ENCODE measurements around the gene NDUFS2. TPM values are rescaled to one million over a fixed set of nuclear protein-coding genes. Genes with fewer than 3 reads are reported as not detected.

Gene NDUFS2
- total and polyA plus RNA-seq, 2 experiments from 2014 or later: 103 to 163 TPM

GRCh38 chr1:161173711-161174110 is 28.5 kb upstream of the NDUFS2 start:
- Histone ChIP-seq H3K9me2 (replicated peaks; ENCODE audit: insufficient read depth) (no peaks in the 10 kb centered on the region), H3K27me3 (no peaks in the 10 kb centered on the region), H3K4me1 (ENCODE audit: insufficient read depth) (peaks cover 8% of the 10 kb centered on the region), H4K20me1 (ENCODE audit: insufficient read depth, poor library complexity, severe bottlenecking) (no peaks in the 10 kb centered on the region), H2AFZ (no peak overlapping the region), H3K27ac (no peak overlapping the region), H3K79me2 (peaks cover 17% of the 10 kb centered on the region), H3K4me3 (no peak overlapping the region), H3K36me3 (replicated peaks; ENCODE audit: insufficient read depth, low read depth) (no peaks in the 10 kb centered on the region), H3K9me3 (ENCODE audit: low read depth) (no peaks in the 10 kb centered on the region), H3K4me2 (no peak overlapping the region)
- no peak for TF ChIP-seq EZH2 (IDR thresholded peaks at IDR 0.05; ENCODE audit: borderline replicate concordance)
- no peak for TF ChIP-seq EZH2phosphoT487 (IDR thresholded peaks at IDR 0.05; ENCODE audit: low read depth, severe bottlenecking, unreplicated experiment)
- no peak for TF ChIP-seq CTCF (IDR thresholded peaks at IDR 0.05; ENCODE audit: poor library complexity)
- WGBS (ENCODE audit: low lambda C conversion rate, missing lambda C conversion rate): 99% methylated on average over 11 of the region's 11 CpGs
- DNase-seq (ENCODE audit: low spot score): no peak

GRCh38 chr1:161174911-161175310 is 27.3 kb upstream of the NDUFS2 start:
- no peak overlapping the region for H3K4me3 ChIP-seq
- H3K27ac ChIP-seq: no peak overlapping the region
- no peaks in the 10 kb centered on the region for H3K36me3 ChIP-seq (replicated peaks; ENCODE audit: insufficient read depth, low read depth)

GRCh38 chr1:161175771-161176453 is 26.3 kb upstream of the NDUFS2 start:
- Histone ChIP-seq H3K9me2 (replicated peaks; ENCODE audit: insufficient read depth) (no peaks in the 10 kb centered on the region), H3K4me2 (peak overlapping the region; percentile 90), H4K20me1 (ENCODE audit: insufficient read depth, poor library complexity, severe bottlenecking) (no peaks in the 10 kb centered on the region), H3K27ac (no peak overlapping the region), H3K4me3 (peak overlapping the region; percentile 74), H3K36me3 (replicated peaks; ENCODE audit: insufficient read depth, low read depth) (no peaks in the 10 kb centered on the region), H2AFZ (no peak overlapping the region), H3K79me2 (peaks cover 17% of the 10 kb centered on the region), H3K27me3 (no peaks in the 10 kb centered on the region), H3K4me1 (ENCODE audit: insufficient read depth) (peaks cover 8% of the 10 kb centered on the region), H3K9me3 (ENCODE audit: low read depth) (no peaks in the 10 kb centered on the region)
- whole genome bisulfite sequencing (ENCODE audit: low lambda C conversion rate, missing lambda C conversion rate): 94% methylated on average over 10 of the region's 10 CpGs
- TF ChIP-seq CTCF (IDR thresholded peaks at IDR 0.05; ENCODE audit: poor library complexity) (no peak), EZH2phosphoT487 (IDR thresholded peaks at IDR 0.05; ENCODE audit: low read depth, severe bottlenecking, unreplicated experiment) (no peak), EZH2 (IDR thresholded peaks at IDR 0.05; ENCODE audit: borderline replicate concordance) (no peak)
- no peak for DNase-seq (ENCODE audit: low spot score)

More at GRCh38 chr1:161174911-161175310, 27.3 kb upstream of the NDUFS2 start:
- WGBS (ENCODE audit: low lambda C conversion rate, missing lambda C conversion rate): 98% methylated on average over 11 of the region's 11 CpGs
- DNase-seq (ENCODE audit: low spot score): no peak
- H4K20me1 ChIP-seq (ENCODE audit: insufficient read depth, poor library complexity, severe bottlenecking): no peaks in the 10 kb centered on the region
- peaks cover 8% of the 10 kb centered on the region for H3K4me1 ChIP-seq (ENCODE audit: insufficient read depth)
- no peaks in the 10 kb centered on the region for H3K27me3 ChIP-seq
- peaks cover 17% of the 10 kb centered on the region for H3K79me2 ChIP-seq
- no peak overlapping the region for H3K4me2 ChIP-seq
- TF ChIP-seq CTCF (IDR thresholded peaks at IDR 0.05; ENCODE audit: poor library complexity) (no peak), EZH2 (IDR thresholded peaks at IDR 0.05; ENCODE audit: borderline replicate concordance) (no peak), EZH2phosphoT487 (IDR thresholded peaks at IDR 0.05; ENCODE audit: low read depth, severe bottlenecking, unreplicated experiment) (no peak)
- H2AFZ ChIP-seq: no peak overlapping the region
- H3K9me2 ChIP-seq (replicated peaks; ENCODE audit: insufficient read depth): no peaks in the 10 kb centered on the region
- no peaks in the 10 kb centered on the region for H3K9me3 ChIP-seq (ENCODE audit: low read depth)
